IPS-18a (cell line): ENCODE measurements around the gene CDH4.
A peak's percentile ranks its signal among the peaks of the same experiment; 100 is the strongest.

ENCODE experiments used
- H3K27ac ChIP-seq: one replicate; pipeline ENCODE4 v1.5.1; 2013; ENCODE audit warnings: low read length
- H3K27me3 ChIP-seq: one replicate; pipeline ENCODE4 v1.6.1; 2013; ENCODE audit warnings: mild to moderate bottlenecking, low read length; ENCODE audit not compliant: control insufficient read depth, insufficient read depth
- H3K36me3 ChIP-seq: one replicate; pipeline ENCODE4 v1.6.1; 2013; ENCODE audit warnings: low read depth, low read length; ENCODE audit not compliant: control insufficient read depth
- H3K4me1 ChIP-seq: one replicate; pipeline ENCODE4 v1.6.1; 2013; ENCODE audit warnings: low read depth, low read length; ENCODE audit not compliant: control insufficient read depth
- H3K4me3 ChIP-seq: one replicate; pipeline ENCODE4 v1.5.1; 2013; ENCODE audit warnings: low read length
- H3K9ac ChIP-seq: one replicate; pipeline ENCODE4 v1.6.1; 2013; ENCODE audit warnings: mild to moderate bottlenecking, low read length, moderate library complexity
- H3K9me3 ChIP-seq: one replicate; pipeline ENCODE4 v1.6.1; 2013; ENCODE audit warnings: low read depth, low read length; ENCODE audit not compliant: control insufficient read depth

The CDH4 gene

GRCh38 chr20:61429458-61430227 lies 177.6 kb downstream of the CDH4 start:
- H3K36me3 ChIP-seq, result no peaks in the 10 kb centered on the region
- no peak overlapping the region for H3K4me3 ChIP-seq
- peaks cover 14% of the 10 kb centered on the region for H3K4me1 ChIP-seq
- H3K9ac ChIP-seq, result no peak overlapping the region
- H3K27me3 ChIP-seq, result no peaks in the 10 kb centered on the region
- no peak overlapping the region for H3K27ac ChIP-seq
- no peaks in the 10 kb centered on the region for H3K9me3 ChIP-seq

GRCh38 chr20:61430228-61430624 lies 178.2 kb downstream of the CDH4 start:
- H3K27me3 ChIP-seq, result no peaks in the 10 kb centered on the region

GRCh38 chr20:61433176-61433575 lies 181.1 kb downstream of the CDH4 start:
- Histone ChIP-seq H3K4me1 (peaks cover 46% of the 10 kb centered on the region), H3K9me3 (no peaks in the 10 kb centered on the region), H3K4me3 (no peak overlapping the region), H3K27ac (no peak overlapping the region), H3K27me3 (no peaks in the 10 kb centered on the region), H3K9ac (no peak overlapping the region), H3K36me3 (no peaks in the 10 kb centered on the region)

More at GRCh38 chr20:61430228-61430624, 178.2 kb downstream of the CDH4 start:
- Histone ChIP-seq H3K4me3 (no peak overlapping the region), H3K36me3 (no peaks in the 10 kb centered on the region), H3K9ac (no peak overlapping the region), H3K27ac (no peak overlapping the region), H3K4me1 (peaks cover 20% of the 10 kb centered on the region), H3K9me3 (no peaks in the 10 kb centered on the region)

GRCh38 chr20:61433816-61434215 lies 181.8 kb downstream of the CDH4 start:
- Histone ChIP-seq H3K9me3 (no peaks in the 10 kb centered on the region), H3K9ac (no peak overlapping the region), H3K4me1 (peaks cover 52% of the 10 kb centered on the region), H3K36me3 (no peaks in the 10 kb centered on the region), H3K27me3 (no peaks in the 10 kb centered on the region), H3K27ac (no peak overlapping the region), H3K4me3 (no peak overlapping the region)

GRCh38 chr20:61434341-61434781 lies 182.3 kb downstream of the CDH4 start:
- Histone ChIP-seq H3K36me3 (no peaks in the 10 kb centered on the region), H3K4me1 (peaks cover 55% of the 10 kb centered on the region), H3K9ac (no peak overlapping the region), H3K4me3 (no peak overlapping the region), H3K27ac (no peak overlapping the region), H3K27me3 (no peaks in the 10 kb centered on the region), H3K9me3 (no peaks in the 10 kb centered on the region)

GRCh38 chr20:61435184-61435822 lies 183.2 kb downstream of the CDH4 start:
- H3K9me3 ChIP-seq, result no peaks in the 10 kb centered on the region
- no peak overlapping the region for H3K9ac ChIP-seq
- no peaks in the 10 kb centered on the region for H3K36me3 ChIP-seq
- H3K4me3 ChIP-seq, result no peak overlapping the region
- H3K4me1 ChIP-seq, result peaks cover 63% of the 10 kb centered on the region
- no peaks in the 10 kb centered on the region for H3K27me3 ChIP-seq
- H3K27ac ChIP-seq, result no peak overlapping the region

- Histone ChIP-seq H3K4me3 (no peak overlapping the region), H3K4me1 (peaks cover 67% of the 10 kb centered on the region), H3K36me3 (no peaks in the 10 kb centered on the region), H3K9me3 (no peaks in the 10 kb centered on the region), H3K9ac (peak overlapping the region; percentile 21), H3K27me3 (no peaks in the 10 kb centered on the region), H3K27ac (peak overlapping the region; percentile 7)
Observed at GRCh38 chr20:61435823-61436220, 183.8 kb downstream of the CDH4 start.

GRCh38 chr20:61436283-61436666 lies 184.2 kb downstream of the CDH4 start:
- H3K4me3 ChIP-seq, result no peak overlapping the region
- no peaks in the 10 kb centered on the region for H3K36me3 ChIP-seq
- H3K27me3 ChIP-seq, result no peaks in the 10 kb centered on the region
- peaks cover 72% of the 10 kb centered on the region for H3K4me1 ChIP-seq
- peak overlapping the region; percentile 7 for H3K27ac ChIP-seq
- peak overlapping the region; percentile 21 for H3K9ac ChIP-seq
- no peaks in the 10 kb centered on the region for H3K9me3 ChIP-seq

- peaks cover 75% of the 10 kb centered on the region for H3K4me1 ChIP-seq
- no peaks in the 10 kb centered on the region for H3K9me3 ChIP-seq
- peak overlapping the region; percentile 97 for H3K27ac ChIP-seq
- H3K4me3 ChIP-seq, result peak overlapping the region; percentile 14
- no peaks in the 10 kb centered on the region for H3K36me3 ChIP-seq
- peak overlapping the region; percentile 83 for H3K9ac ChIP-seq
- H3K27me3 ChIP-seq, result no peaks in the 10 kb centered on the region
Observed at GRCh38 chr20:61436667-61437279, 184.7 kb downstream of the CDH4 start.

- no peaks in the 10 kb centered on the region for H3K27me3 ChIP-seq
- no peaks in the 10 kb centered on the region for H3K36me3 ChIP-seq
- H3K4me1 ChIP-seq, result peaks cover 82% of the 10 kb centered on the region
- H3K27ac ChIP-seq, result peak overlapping the region; percentile 97
- H3K4me3 ChIP-seq, result peak overlapping the region; percentile 14
- H3K9me3 ChIP-seq, result no peaks in the 10 kb centered on the region
- peak overlapping the region; percentile 83 for H3K9ac ChIP-seq
Observed at GRCh38 chr20:61437280-61438206, 185.5 kb downstream of the CDH4 start.

GRCh38 chr20:61438285-61438684 lies 186.2 kb downstream of the CDH4 start:
- no peak overlapping the region for H3K4me3 ChIP-seq
- no peaks in the 10 kb centered on the region for H3K36me3 ChIP-seq
- peak overlapping the region; percentile 83 for H3K9ac ChIP-seq
- H3K27ac ChIP-seq, result peak overlapping the region; percentile 97
- H3K9me3 ChIP-seq, result no peaks in the 10 kb centered on the region
- H3K27me3 ChIP-seq, result no peaks in the 10 kb centered on the region
- H3K4me1 ChIP-seq, result peaks cover 89% of the 10 kb centered on the region
